HepG2 (cell line): ENCODE data around the gene KIF23. TPM values are rescaled to one million over a fixed set of nuclear protein-coding genes. Genes with fewer than 3 reads are reported as not detected.

Experiments
- HOMEZ ChIP-seq: IDR thresholded peaks from 2 replicates; pipeline ENCODE4 v1.6.1; 2016; ENCODE audit warnings: low read depth
- KLF9 ChIP-seq: IDR thresholded peaks from 2 replicates; pipeline ENCODE4 v1.6.1; 2016; ENCODE audit warnings: low read depth
- SMC3 ChIP-seq: IDR thresholded peaks from 2 replicates; pipeline ENCODE4 v1.6.1; 2011; ENCODE audit warnings: low read length, improper control_type of control experiment
- USF2 ChIP-seq, 2 experiments: sonication (generic) in 1 of 2; formaldehyde crosslinking in 1 of 2; IDR thresholded peaks; 2 replicates each; pipeline versions ENCODE4 v1.5.1 to v1.6.1; 2011 to 2020; ENCODE audit warnings: borderline replicate concordance in 1 of 2, low read depth in 1 of 2, low read length in 1 of 2, mild to moderate bottlenecking in 1 of 2, missing genetic modification reagents in 1 of 2, moderate library complexity in 1 of 2
- ZNF512 ChIP-seq: sonication (generic); formaldehyde crosslinking; IDR thresholded peaks from 2 replicates; pipeline ENCODE4 v1.4.0; 2020; ENCODE audit warnings: mild to moderate bottlenecking, missing genetic modification reagents
- ZNF652 ChIP-seq: IDR thresholded peaks from 2 replicates; pipeline ENCODE4 v1.6.1; 2016; ENCODE audit warnings: low read depth, borderline replicate concordance
- ZNF878 ChIP-seq: sonication (generic); formaldehyde crosslinking; IDR thresholded peaks from 2 replicates; pipeline ENCODE4 v1.8.1; 2023; ENCODE audit warnings: mild to moderate bottlenecking, missing genetic modification reagents, moderate library complexity
- polyA plus RNA-seq, 8 experiments: library from polyadenylated mRNA; depleted of rRNA in 3 of 8; stranded (reverse) in 7 of 8; unstranded in 1 of 8; fragments of >200 nt; fragmentation: Illumina TruSeq in 4 of 8; extraction: Trizol in 4 of 8; gene quantifications; 2 replicates each; pipeline versions ENCODE4 v1.2.1 to v1.2.3, GENCODE V29; 2011 to 2016; ENCODE audit warnings: low read depth in 4 of 8, missing spikeins in 1 of 8, mixed read lengths in 1 of 8; ENCODE audit not compliant: insufficient read depth in 1 of 8
- total RNA-seq, 5 experiments: library from RNA; depleted of rRNA; stranded (reverse); fragments of >200 nt; fragmentation: Illumina TruSeq; extraction: Trizol; gene quantifications; 2 replicates each; pipeline ENCODE4 v1.2.3, GENCODE V29; 2016; ENCODE audit warnings: low read depth in 1 of 5

KIF23 gene
- total and polyA plus RNA-seq, 2 of the 13 experiments (the other 11 are each of a cell fraction or from before 2014, with no cell fraction given) = 11.3 to 38.1 TPM

DNA sequence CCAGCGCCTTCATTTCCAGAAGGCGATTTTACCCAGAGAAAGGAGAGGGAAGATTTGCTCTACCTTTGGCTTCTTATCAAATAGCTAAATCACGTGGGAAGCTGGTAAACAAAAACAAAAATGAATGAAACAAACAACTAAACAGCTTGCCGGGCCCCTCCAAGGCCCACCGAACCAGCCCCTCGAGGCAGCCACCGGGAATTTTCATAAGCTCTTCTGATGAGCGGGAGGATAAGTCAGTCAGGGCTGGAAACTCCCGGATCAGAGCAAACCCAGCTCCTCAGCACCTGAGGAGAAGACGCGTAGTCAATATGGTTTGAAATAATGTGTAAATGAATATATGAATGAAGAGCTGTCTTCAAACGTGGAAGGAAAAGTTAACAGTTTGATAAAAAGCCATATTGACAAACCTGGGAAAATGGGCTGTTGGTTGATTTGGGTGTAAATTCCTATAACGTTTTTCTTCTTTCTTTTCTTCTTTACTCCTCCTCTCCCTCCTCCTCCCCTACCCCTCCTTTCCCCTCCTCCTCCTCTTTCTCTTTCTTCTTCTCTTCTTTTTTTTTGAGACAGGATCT is 49.1 kb downstream of the KIF23 start (continued):
- no peak for TF ChIP-seq KLF9 (CRISPR knock-in tag)
- no peak for TF ChIP-seq USF2 (IDR thresholded peaks at IDR 0.05; ENCODE audit: low read depth, low read length)
- 0 out of 2 replicates have a peak, but pooled peaks have one; percentile 0 for TF ChIP-seq USF2 (CRISPR knock-in tag; IDR thresholded peaks at IDR 0.05; ENCODE audit: borderline replicate concordance)
- TF ChIP-seq ZNF878 (CRISPR knock-in tag) = no peak
- no peak for TF ChIP-seq ZNF652
- TF ChIP-seq SMC3 = no peak
- 0 out of 2 replicates have a peak, but pooled peaks have one; percentile 81 for TF ChIP-seq ZNF512 (CRISPR knock-in tag)
- TF ChIP-seq HOMEZ (CRISPR knock-in tag) = no peak
